IMR-90 (cell line): ENCODE results near the gene ITGB5. TPM values are rescaled to one million over a fixed set of nuclear protein-coding genes. Genes with fewer than 3 reads are reported as not detected.
"Not testable (repeated sequence)": the region's sequence is repeated elsewhere in the genome, so short reads cannot be mapped to it uniquely, and the experiment has no call there.

Experiments used
- ATAC-seq: fragments of 200-7000 bp; cut with Tn5 transposase; 2 replicates; pipeline ENCODE4 v1.9.1; 2020; ENCODE audit warnings: low read depth, mild to moderate bottlenecking, moderate library complexity
- BruUV-seq: library from RNA; stranded (reverse); fragments of 400-500 nt; replicated peaks from 2 replicates; lab custom pipeline; 2021; lab: Mats Ljungman, UMichigan
- CTCF ChIA-PET: fragments of 300-600 bp; formaldehyde crosslinking; extraction: SDS; loops from one replicate; lab custom pipeline; 2021; ENCODE audit warnings: antibody characterized with exemption; lab: Yijun Ruan, JAX
- POLR2A ChIA-PET: fragments of 300-600 bp; sonication (Branson Sonifier 250); formaldehyde crosslinking; loops from one replicate; lab custom pipeline; 2022; ENCODE audit warnings: antibody characterized with exemption; ENCODE audit not compliant: unreplicated experiment; lab: Charles Lee
- DNase-seq: peaks from one replicate; pipeline ENCODE4 v3.0.0; 2013
- H2AFZ ChIP-seq: replicated peaks from 2 replicates; pipeline ENCODE3; 2013; ENCODE audit warnings: low read length, mild to moderate bottlenecking; ENCODE audit not compliant: poor library complexity
- H2AK5ac ChIP-seq: 2 replicates; pipeline ENCODE4 v1.6.1; 2013; ENCODE audit warnings: low read depth, low read length, inconsistent platforms
- H2AK9ac ChIP-seq: replicated peaks from 2 replicates; pipeline ENCODE3; 2013; ENCODE audit warnings: mild to moderate bottlenecking, low read depth, low read length, moderate library complexity; ENCODE audit not compliant: poor library complexity
- H2BK120ac ChIP-seq: 2 replicates; pipeline ENCODE4 v1.6.1; 2013; ENCODE audit warnings: low read depth, low read length, inconsistent platforms
- H2BK15ac ChIP-seq: 3 replicates; pipeline ENCODE4 v1.6.1; 2013; ENCODE audit warnings: low read depth, low read length, inconsistent platforms
- H2BK20ac ChIP-seq: 2 replicates; pipeline ENCODE4 v1.6.1; 2013; ENCODE audit warnings: low read depth, mild to moderate bottlenecking, inconsistent platforms, low read length, moderate library complexity
- H2BK5ac ChIP-seq: 2 replicates; pipeline ENCODE4 v1.6.1; 2013; ENCODE audit warnings: mild to moderate bottlenecking, low read depth, low read length, inconsistent platforms; ENCODE audit not compliant: poor library complexity, severe bottlenecking
- H3K14ac ChIP-seq: replicated peaks from 2 replicates; pipeline ENCODE4 v1.6.1; 2013; ENCODE audit warnings: low read depth, low read length, inconsistent platforms
- H3K18ac ChIP-seq: 2 replicates; pipeline ENCODE4 v1.6.1; 2013; ENCODE audit warnings: low read depth, low read length, control low read depth
- H3K23ac ChIP-seq: 2 replicates; pipeline ENCODE4 v1.6.1; 2013; ENCODE audit warnings: low read depth, low read length, inconsistent platforms
- H3K27ac ChIP-seq: 2 replicates; pipeline ENCODE4 v1.5.1; 2013; ENCODE audit warnings: mild to moderate bottlenecking, control low read depth, low read length; ENCODE audit not compliant: insufficient read depth
- H3K27me3 ChIP-seq: 2 replicates; pipeline ENCODE4 v1.6.1; 2013; ENCODE audit warnings: low read length; ENCODE audit not compliant: control insufficient read depth, insufficient read depth
- H3K36me3 ChIP-seq: 2 replicates; pipeline ENCODE4 v1.6.1; 2013; ENCODE audit warnings: low read length, mixed read lengths; ENCODE audit not compliant: control insufficient read depth, insufficient read depth
- H3K4ac ChIP-seq: 2 replicates; pipeline ENCODE4 v1.6.1; 2013; ENCODE audit warnings: low read depth, low read length, inconsistent platforms
- H3K4me1 ChIP-seq: 2 replicates; pipeline ENCODE4 v1.6.1; 2013; ENCODE audit warnings: low read length, mixed read lengths; ENCODE audit not compliant: control insufficient read depth, insufficient read depth
- H3K4me2 ChIP-seq: 2 replicates; pipeline ENCODE4 v1.6.1; 2013; ENCODE audit warnings: low read depth, mild to moderate bottlenecking, control low read depth, low read length, moderate library complexity
- H3K4me3 ChIP-seq: 2 replicates; pipeline ENCODE4 v1.5.1; 2013; ENCODE audit warnings: low read depth, mild to moderate bottlenecking, control low read depth, low read length, moderate library complexity; ENCODE audit not compliant: insufficient read depth
- H3K56ac ChIP-seq: 2 replicates; pipeline ENCODE4 v1.6.1; 2013; ENCODE audit warnings: low read length, inconsistent platforms; ENCODE audit not compliant: insufficient read depth; ENCODE audit errors: extremely low read depth
- H3K79me1 ChIP-seq, 2 experiments: 2 replicates each; pipeline ENCODE4 v1.6.1; 2013; ENCODE audit warnings: low read length in 2 of 2, inconsistent platforms in 1 of 2, low read depth in 1 of 2
- H3K9ac ChIP-seq: 2 replicates; pipeline ENCODE4 v1.6.1; 2013; ENCODE audit warnings: low read depth, low read length, control low read depth
- H3K9me1 ChIP-seq: 2 replicates; pipeline ENCODE4 v1.6.1; 2013; ENCODE audit warnings: low read length, inconsistent platforms; ENCODE audit not compliant: insufficient read depth
- H3K9me3 ChIP-seq: 2 replicates; pipeline ENCODE4 v1.6.1; 2013; ENCODE audit warnings: low read length; ENCODE audit not compliant: control insufficient read depth, insufficient read depth
- H4K20me1 ChIP-seq: 2 replicates; pipeline ENCODE4 v1.6.1; 2013; ENCODE audit warnings: low read length, inconsistent platforms; ENCODE audit not compliant: insufficient read depth
- H4K5ac ChIP-seq: 2 replicates; pipeline ENCODE4 v1.6.1; 2013; ENCODE audit warnings: mild to moderate bottlenecking, low read depth, low read length, control low read depth
- H4K8ac ChIP-seq, 2 experiments: 2 replicates each; pipeline ENCODE4 v1.6.1; 2013; ENCODE audit warnings: low read depth in 2 of 2, low read length in 2 of 2, control low read depth in 1 of 2, inconsistent platforms in 1 of 2
- H4K91ac ChIP-seq: 2 replicates; pipeline ENCODE4 v1.6.1; 2013; ENCODE audit warnings: low read depth, low read length, inconsistent platforms; ENCODE audit not compliant: insufficient read depth
- WGBS, 2 experiments: methylation state at CpG; one replicate each; pipeline versions ENCODE4 v1.1.5 to v1.1.7; 2013; ENCODE audit warnings: missing lambda C conversion rate in 2 of 2; ENCODE audit not compliant: insufficient read length in 1 of 2; ENCODE audit errors: extremely low coverage in 2 of 2; 5-methylcytosine and 5-hydroxymethylcytosine counted together
- dilution Hi-C: fragments of 300-500 bp; cut with HindIII; formaldehyde crosslinking; loops from one replicate; pipeline ENCODE4 v1.14.3; 2018; ENCODE audit warnings: low sequenced_read_pairs; ENCODE audit not compliant: unreplicated experiment
- in situ Hi-C: fragments of 300-500 bp; cut with MboI; formaldehyde crosslinking; loops from 3 replicates; pipeline ENCODE4 v1.14.3; 2019; ENCODE audit warnings: low sequenced_read_pairs, inconsistent platforms, mixed read lengths
- intact Hi-C: fragments of 100-400 bp; cut with micrococcal nuclease; formaldehyde crosslinking; loops from 2 replicates; pipeline ENCODE4 v1.10.0; 2022
- polyA plus RNA-seq, 3 experiments: library from polyadenylated mRNA; depleted of rRNA; stranded (reverse); fragments of >200 nt; gene quantifications; 2 replicates each; pipeline ENCODE4 v1.2.3, GENCODE V29; 2012; ENCODE audit warnings: low replicate concordance in 1 of 3
- total RNA-seq: library from RNA; depleted of rRNA; stranded (reverse); fragments of >200 nt; gene quantifications from 2 replicates; pipeline ENCODE4 v1.2.3, GENCODE V29; 2012

Gene ITGB5
- total and polyA plus RNA-seq, 2 of the 4 experiments (the other 2 are of a cell fraction) = 85.0 to 101 TPM

GRCh38 chr3:124789103-124789502, 98.1 kb downstream of the ITGB5 start:
- not testable (repeated sequence) for H3K27ac ChIP-seq
- no CpG with 5 or more reads among the region's 5 CpGs for WGBS, 2 experiments
- peaks cover 6 to 70% of the 10 kb centered on the region in 2 experiments; a peak in 3 of 4 replicates for H3K79me1 ChIP-seq

More at GRCh38 chr3:124789103-124789502, 98.1 kb downstream of the ITGB5 start:
- H4K5ac ChIP-seq, H3K9me3 ChIP-seq, H3K27me3 ChIP-seq, H3K4me3 ChIP-seq, H3K56ac ChIP-seq, H3K9ac ChIP-seq, H2BK15ac ChIP-seq, in situ Hi-C loops, H4K8ac ChIP-seq, H4K91ac ChIP-seq, H3K23ac ChIP-seq, H3K14ac ChIP-seq, H2AK9ac ChIP-seq, POLR2A ChIA-PET, H2BK20ac ChIP-seq, H2AK5ac ChIP-seq, H3K4ac ChIP-seq, H2BK5ac ChIP-seq, CTCF ChIA-PET, intact Hi-C loops, H2AFZ ChIP-seq, H3K4me2 ChIP-seq, ATAC-seq, DNase-seq, BruUV-seq, H2BK120ac ChIP-seq, dilution Hi-C loops, H4K20me1 ChIP-seq, H3K18ac ChIP-seq: not testable (repeated sequence)
- Histone ChIP-seq H3K4me1 (peaks cover 12% of the 10 kb centered on the region), H3K36me3 (peaks cover 14% of the 10 kb centered on the region), H3K9me1 (peaks cover 20% of the 10 kb centered on the region)
